ENCODE results near the gene CPNE7.

CPNE7 gene

DNA sequence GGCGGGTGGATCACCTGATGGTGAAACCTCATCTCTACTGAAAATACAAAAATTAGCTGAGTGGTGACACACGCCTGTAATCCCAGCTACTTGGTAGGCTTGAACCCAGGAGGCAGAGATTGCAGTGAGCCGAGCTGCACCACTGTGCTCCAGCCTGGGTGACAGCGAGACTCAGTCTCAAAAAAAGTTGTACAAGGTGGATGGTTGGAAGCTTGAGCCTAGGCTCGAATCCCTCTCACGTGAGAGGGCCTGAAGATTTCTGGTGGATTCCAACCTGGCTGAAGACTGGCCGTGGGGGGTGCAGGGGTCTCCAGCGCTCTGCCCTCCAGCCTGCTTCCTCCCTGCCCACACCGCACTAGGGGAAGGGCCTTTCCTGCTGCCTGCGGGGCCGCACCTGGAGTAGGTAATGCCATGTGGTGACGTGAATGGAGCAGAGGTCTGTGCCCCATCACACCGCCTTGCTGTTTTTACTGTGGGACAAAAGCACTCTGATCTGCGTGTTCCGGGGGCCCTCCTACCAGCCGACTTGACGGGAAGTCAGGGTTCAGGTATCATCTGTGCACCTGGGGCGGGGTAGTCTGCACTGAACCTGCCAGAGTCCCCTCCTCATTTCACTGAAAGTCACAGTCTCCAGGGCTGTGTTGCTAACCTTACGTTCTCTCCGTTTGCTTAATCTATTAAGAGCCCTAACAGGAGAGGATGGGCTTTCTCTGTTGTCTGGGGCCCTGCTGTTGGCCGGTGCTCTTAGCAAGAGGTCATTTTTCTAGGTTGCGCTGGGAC, 10.9 kb upstream of the CPNE7 start:
- no peaks in the 10 kb centered on the region for H3K27me3 ChIP-seq (ENCODE audit: insufficient read depth, poor library complexity, severe bottlenecking)
- TF ChIP-seq CTCF (IDR thresholded peaks at IDR 0.05; ENCODE audit: insufficient read depth, low read length) (no peak), SPI1 (IDR thresholded peaks at IDR 0.05; ENCODE audit: borderline replicate concordance, low read depth) (no peak), POLR2AphosphoS5 (IDR thresholded peaks at IDR 0.05; ENCODE audit: low read depth) (peak; percentile 76), GABPA (IDR thresholded peaks at IDR 0.05; ENCODE audit: low read depth) (no peak)
- TF ChIP-seq, protein P1, sequence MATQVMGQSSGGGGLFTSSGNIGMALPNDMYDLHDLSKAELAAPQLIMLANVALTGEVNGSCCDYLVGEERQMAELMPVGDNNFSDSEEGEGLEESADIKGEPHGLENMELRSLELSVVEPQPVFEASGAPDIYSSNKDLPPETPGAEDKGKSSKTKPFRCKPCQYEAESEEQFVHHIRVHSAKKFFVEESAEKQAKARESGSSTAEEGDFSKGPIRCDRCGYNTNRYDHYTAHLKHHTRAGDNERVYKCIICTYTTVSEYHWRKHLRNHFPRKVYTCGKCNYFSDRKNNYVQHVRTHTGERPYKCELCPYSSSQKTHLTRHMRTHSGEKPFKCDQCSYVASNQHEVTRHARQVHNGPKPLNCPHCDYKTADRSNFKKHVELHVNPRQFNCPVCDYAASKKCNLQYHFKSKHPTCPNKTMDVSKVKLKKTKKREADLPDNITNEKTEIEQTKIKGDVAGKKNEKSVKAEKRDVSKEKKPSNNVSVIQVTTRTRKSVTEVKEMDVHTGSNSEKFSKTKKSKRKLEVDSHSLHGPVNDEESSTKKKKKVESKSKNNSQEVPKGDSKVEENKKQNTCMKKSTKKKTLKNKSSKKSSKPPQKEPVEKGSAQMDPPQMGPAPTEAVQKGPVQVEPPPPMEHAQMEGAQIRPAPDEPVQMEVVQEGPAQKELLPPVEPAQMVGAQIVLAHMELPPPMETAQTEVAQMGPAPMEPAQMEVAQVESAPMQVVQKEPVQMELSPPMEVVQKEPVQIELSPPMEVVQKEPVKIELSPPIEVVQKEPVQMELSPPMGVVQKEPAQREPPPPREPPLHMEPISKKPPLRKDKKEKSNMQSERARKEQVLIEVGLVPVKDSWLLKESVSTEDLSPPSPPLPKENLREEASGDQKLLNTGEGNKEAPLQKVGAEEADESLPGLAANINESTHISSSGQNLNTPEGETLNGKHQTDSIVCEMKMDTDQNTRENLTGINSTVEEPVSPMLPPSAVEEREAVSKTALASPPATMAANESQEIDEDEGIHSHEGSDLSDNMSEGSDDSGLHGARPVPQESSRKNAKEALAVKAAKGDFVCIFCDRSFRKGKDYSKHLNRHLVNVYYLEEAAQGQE (IDR thresholded peaks at IDR 0.05; ENCODE audit: insufficient replicate concordance, low read depth), result no peak
- no peak overlapping the region for H3K27ac ChIP-seq (replicated peaks)
- H3K4me3 ChIP-seq (replicated peaks; ENCODE audit: insufficient read depth, low read length), result no peak overlapping the region
- peak; percentile 17 to 26 for DNase-seq (ENCODE audit: low read depth in 1 of 2, low spot score in 1 of 2)

DNA sequence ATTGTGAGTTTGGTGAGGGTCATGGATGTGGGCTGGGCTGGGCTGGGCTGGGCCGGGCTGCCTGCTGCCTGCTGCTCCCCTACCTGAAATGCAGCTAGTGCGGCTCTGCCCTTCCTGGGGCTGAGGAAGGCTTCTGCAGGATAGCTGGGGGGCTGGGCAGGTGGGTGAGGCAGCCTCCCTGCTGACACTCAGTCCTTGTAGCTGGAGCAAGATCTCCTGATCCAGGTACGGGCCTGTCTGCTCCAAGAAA, 10.4 kb upstream of the CPNE7 start:
- DNase-seq (ENCODE audit: low read depth in 1 of 2, low spot score in 1 of 2), result no peak
- Histone ChIP-seq H3K4me3 (replicated peaks; ENCODE audit: insufficient read depth, low read length) (no peak overlapping the region), H3K27me3 (ENCODE audit: insufficient read depth, poor library complexity, severe bottlenecking) (no peaks in the 10 kb centered on the region), H3K27ac (replicated peaks) (no peak overlapping the region)
- TF ChIP-seq GABPA (IDR thresholded peaks at IDR 0.05; ENCODE audit: low read depth), result no peak
- TF ChIP-seq, protein P1 (IDR thresholded peaks at IDR 0.05; ENCODE audit: insufficient replicate concordance, low read depth), result no peak
- TF ChIP-seq POLR2AphosphoS5 (IDR thresholded peaks at IDR 0.05; ENCODE audit: low read depth), result no peak
- TF ChIP-seq CTCF (IDR thresholded peaks at IDR 0.05; ENCODE audit: insufficient read depth, low read length), result no peak
- no peak for TF ChIP-seq SPI1 (IDR thresholded peaks at IDR 0.05; ENCODE audit: borderline replicate concordance, low read depth)

DNA sequence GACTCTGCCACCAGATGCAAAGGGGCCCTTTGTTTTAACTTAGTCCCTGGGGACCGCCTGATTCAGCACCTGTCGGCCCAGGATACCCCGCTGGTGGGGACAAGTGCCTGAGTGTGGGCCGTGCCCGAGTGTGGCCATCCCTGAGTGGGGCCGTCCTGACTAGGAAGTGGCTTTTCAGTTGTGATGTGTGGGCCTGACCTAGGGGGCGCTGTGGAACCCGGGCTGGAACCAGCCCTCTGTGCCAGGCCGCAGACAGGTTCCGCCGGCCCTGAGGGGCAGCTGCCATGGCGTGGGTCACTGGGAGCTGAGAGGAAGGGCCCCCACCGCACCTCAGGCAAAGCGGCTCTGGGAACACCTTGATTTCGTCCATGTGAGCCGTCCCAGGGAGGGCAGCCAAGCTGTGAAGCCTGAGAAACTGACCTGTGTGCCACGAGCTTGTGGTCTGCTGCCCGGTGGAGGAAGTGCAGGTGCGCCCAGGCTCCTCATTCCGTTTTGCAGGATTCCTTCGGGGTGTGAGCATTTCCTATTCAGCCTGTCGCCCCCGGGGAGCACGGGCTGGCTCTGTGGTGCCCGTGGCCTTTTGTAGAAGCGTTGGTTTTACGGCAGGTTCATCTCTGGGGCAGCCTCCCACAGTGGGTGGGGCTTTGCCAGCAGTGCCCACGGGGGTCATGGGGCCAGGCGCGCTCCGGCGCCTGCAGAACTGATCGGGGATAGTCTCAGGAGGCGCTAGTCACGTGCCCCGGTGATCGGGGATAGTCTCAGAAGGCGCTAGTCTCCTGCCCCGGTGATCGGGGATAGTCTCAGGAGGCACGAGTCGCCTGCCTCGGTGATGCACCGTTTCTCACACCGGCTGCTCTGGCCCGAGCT, 9.8 kb upstream of the CPNE7 start:
- peak; percentile 44 to 61 for DNase-seq (ENCODE audit: low read depth in 1 of 2, low spot score in 1 of 2)
- no peak overlapping the region for H3K4me3 ChIP-seq (replicated peaks; ENCODE audit: insufficient read depth, low read length)
- H3K27me3 ChIP-seq (ENCODE audit: insufficient read depth, poor library complexity, severe bottlenecking), result no peaks in the 10 kb centered on the region
- TF ChIP-seq POLR2AphosphoS5 (IDR thresholded peaks at IDR 0.05; ENCODE audit: low read depth) (0 out of 2 replicates have a peak, but pooled peaks have one; percentile 42), SPI1 (IDR thresholded peaks at IDR 0.05; ENCODE audit: borderline replicate concordance, low read depth) (no peak; the same call in 1 of the 2 replicates), GABPA (IDR thresholded peaks at IDR 0.05; ENCODE audit: low read depth) (no peak), CTCF (IDR thresholded peaks at IDR 0.05; ENCODE audit: insufficient read depth, low read length) (peak; percentile 22)
- TF ChIP-seq, protein P1 (IDR thresholded peaks at IDR 0.05; ENCODE audit: insufficient replicate concordance, low read depth), result no peak
- H3K27ac ChIP-seq (replicated peaks), result no peak overlapping the region
